ENCODE data around the gene CNOT2. TPM values are rescaled to one million over a fixed set of nuclear protein-coding genes. Genes with fewer than 3 reads are reported as not detected.
A peak's percentile ranks its signal among the peaks of the same experiment; 100 is the strongest.

CNOT2 gene
- polyA plus RNA-seq, 1 donor (not counting 4 experiments of a cell fraction or from before 2014, with no cell fraction given), result 85.3 TPM

GRCh38 chr12:70248876-70249275, 5.6 kb downstream of the CNOT2 start:
- Histone ChIP-seq H3K4me1 (ENCODE audit: control insufficient read depth, extremely low read depth, insufficient read depth, low read length) (peaks cover 17% of the 10 kb centered on the region), H3K27me3 (ENCODE audit: control insufficient read depth, extremely low read depth, insufficient read depth, low read length) (no peaks in the 10 kb centered on the region), H3K36me3 (ENCODE audit: control insufficient read depth in 2 of 2, extremely low read depth in 1 of 2, insufficient read depth in 2 of 2, low read length in 2 of 2) (peaks cover 0 to 2% of the 10 kb centered on the region in 2 experiments), H2AFZ (ENCODE audit: control insufficient read depth, low read length) (no peak overlapping the region), H3K4me3 (ENCODE audit: control insufficient read depth in 2 of 3, extremely low read depth in 1 of 3, insufficient read depth in 2 of 3, low read depth in 1 of 3, low read length in 3 of 3) (no peak overlapping the region), H3K9ac (ENCODE audit: control insufficient read depth, extremely low read depth, insufficient read depth, low read length) (no peak overlapping the region), H4K20me1 (ENCODE audit: control insufficient read depth, extremely low read depth, insufficient read depth, low read length) (no peaks in the 10 kb centered on the region), H3K9me1 (ENCODE audit: control insufficient read depth, extremely low read depth, insufficient read depth, low read length) (peaks cover 2% of the 10 kb centered on the region), H3K9me3 (ENCODE audit: control insufficient read depth, low read depth, low read length) (no peaks in the 10 kb centered on the region), H3K4me2 (ENCODE audit: control insufficient read depth, extremely low read depth, insufficient read depth, low read depth, low read length) (no peak overlapping the region), H3K79me2 (ENCODE audit: control insufficient read depth, insufficient read depth, low read length) (peaks cover 99% of the 10 kb centered on the region), H3K27ac (ENCODE audit: control insufficient read depth, insufficient read depth, low read length) (peak overlapping the region; percentile 1)
- dilution Hi-C loops (cut with MboI; ENCODE audit: extremely low pct_ligation_motif_present, low sequenced_read_pairs), result no loop called here
- no peak for DNase-seq (ENCODE audit: low read depth, low spot score)
- FAIRE-seq, result no peak
- TF ChIP-seq EZH2 (IDR thresholded peaks at IDR 0.05; ENCODE audit: low read length), result no peak

GRCh38 chr12:70249903-70250302, 6.7 kb downstream of the CNOT2 start:
- Histone ChIP-seq H3K4me3 (ENCODE audit: control insufficient read depth in 2 of 3, extremely low read depth in 1 of 3, insufficient read depth in 2 of 3, low read depth in 1 of 3, low read length in 3 of 3) (no peak overlapping the region), H3K4me2 (ENCODE audit: control insufficient read depth, extremely low read depth, insufficient read depth, low read depth, low read length) (no peak overlapping the region), H3K27ac (ENCODE audit: control insufficient read depth, insufficient read depth, low read length) (no peak overlapping the region), H3K36me3 (ENCODE audit: control insufficient read depth in 2 of 2, extremely low read depth in 1 of 2, insufficient read depth in 2 of 2, low read length in 2 of 2) (peaks cover 0 to 2% of the 10 kb centered on the region in 2 experiments), H4K20me1 (ENCODE audit: control insufficient read depth, extremely low read depth, insufficient read depth, low read length) (no peaks in the 10 kb centered on the region), H3K9ac (ENCODE audit: control insufficient read depth, extremely low read depth, insufficient read depth, low read length) (no peak overlapping the region), H3K79me2 (ENCODE audit: control insufficient read depth, insufficient read depth, low read length) (peaks cover 97% of the 10 kb centered on the region), H3K27me3 (ENCODE audit: control insufficient read depth, extremely low read depth, insufficient read depth, low read length) (no peaks in the 10 kb centered on the region), H2AFZ (ENCODE audit: control insufficient read depth, low read length) (no peak overlapping the region), H3K9me1 (ENCODE audit: control insufficient read depth, extremely low read depth, insufficient read depth, low read length) (peaks cover 2% of the 10 kb centered on the region), H3K9me3 (ENCODE audit: control insufficient read depth, low read depth, low read length) (no peaks in the 10 kb centered on the region), H3K4me1 (ENCODE audit: control insufficient read depth, extremely low read depth, insufficient read depth, low read length) (peaks cover 12% of the 10 kb centered on the region)
- FAIRE-seq (no peak), DNase-seq (ENCODE audit: low read depth, low spot score) (no peak)
- TF ChIP-seq CTCF (optimal IDR thresholded peaks at IDR 0.05 in 1 of 3, IDR thresholded peaks at IDR 0.05 in 1 of 3, conservative IDR thresholded peaks at IDR 0.05 in 1 of 3; ENCODE audit: extremely low read depth in 1 of 3, insufficient read depth in 2 of 3, low read length in 3 of 3) (no peak), EZH2 (IDR thresholded peaks at IDR 0.05; ENCODE audit: low read length) (no peak)
- dilution Hi-C loops (cut with MboI; ENCODE audit: extremely low pct_ligation_motif_present, low sequenced_read_pairs), result no loop called here

- no peak overlapping the region for H3K4me3 ChIP-seq (ENCODE audit: control insufficient read depth in 2 of 3, extremely low read depth in 1 of 3, insufficient read depth in 2 of 3, low read depth in 1 of 3, low read length in 3 of 3)
- dilution Hi-C loops (cut with MboI; ENCODE audit: extremely low pct_ligation_motif_present, low sequenced_read_pairs), result no loop called here
- TF ChIP-seq CTCF (optimal IDR thresholded peaks at IDR 0.05 in 1 of 3, IDR thresholded peaks at IDR 0.05 in 1 of 3, conservative IDR thresholded peaks at IDR 0.05 in 1 of 3; ENCODE audit: extremely low read depth in 1 of 3, insufficient read depth in 2 of 3, low read length in 3 of 3) (no peak), EZH2 (IDR thresholded peaks at IDR 0.05; ENCODE audit: low read length) (no peak)
Measured at GRCh38 chr12:70251226-70251625, 8.0 kb downstream of the CNOT2 start.

More at GRCh38 chr12:70251226-70251625, 8.0 kb downstream of the CNOT2 start:
- Histone ChIP-seq H4K20me1 (ENCODE audit: control insufficient read depth, extremely low read depth, insufficient read depth, low read length) (no peaks in the 10 kb centered on the region), H3K27me3 (ENCODE audit: control insufficient read depth, extremely low read depth, insufficient read depth, low read length) (no peaks in the 10 kb centered on the region), H3K9me1 (ENCODE audit: control insufficient read depth, extremely low read depth, insufficient read depth, low read length) (peaks cover 2% of the 10 kb centered on the region), H3K9ac (ENCODE audit: control insufficient read depth, extremely low read depth, insufficient read depth, low read length) (no peak overlapping the region), H2AFZ (ENCODE audit: control insufficient read depth, low read length) (no peak overlapping the region), H3K27ac (ENCODE audit: control insufficient read depth, insufficient read depth, low read length) (no peak overlapping the region), H3K4me2 (ENCODE audit: control insufficient read depth, extremely low read depth, insufficient read depth, low read depth, low read length) (no peak overlapping the region), H3K4me1 (ENCODE audit: control insufficient read depth, extremely low read depth, insufficient read depth, low read length) (peaks cover 4% of the 10 kb centered on the region), H3K79me2 (ENCODE audit: control insufficient read depth, insufficient read depth, low read length) (peaks cover 95% of the 10 kb centered on the region), H3K36me3 (ENCODE audit: control insufficient read depth in 2 of 2, extremely low read depth in 1 of 2, insufficient read depth in 2 of 2, low read length in 2 of 2) (peaks cover 0 to 2% of the 10 kb centered on the region in 2 experiments), H3K9me3 (ENCODE audit: control insufficient read depth, low read depth, low read length) (no peaks in the 10 kb centered on the region)
- no peak for DNase-seq (ENCODE audit: low read depth, low spot score)
- no peak for FAIRE-seq
